GM21717 (cell line): ENCODE measurements around the gene TRIM24.
"Not testable (repeated sequence)": the region's sequence is repeated elsewhere in the genome, so short reads cannot be mapped to it uniquely, and the experiment has no call there.

Experiments used
- ATAC-seq: cut with Tn5 transposase; IDR thresholded peaks from one replicate; pipeline ENCODE4 v1.9.1; 2021; ENCODE audit warnings: mild to moderate bottlenecking, moderate library complexity; ENCODE audit not compliant: unreplicated experiment

TRIM24 gene

GRCh38 chr7:138460176-138460648 is at the start of gene TRIM24:
Gene TRIM24, plus strand, starts transcription at chr7:138460259. Its CDS starts 290 bp downstream, at chr7:138460549.
- peak; percentile 85 for ATAC-seq

- ATAC-seq: not testable (repeated sequence)
Observed at GRCh38 chr7:138412077-138412476, 48.0 kb upstream of the TRIM24 start.

GRCh38 chr7:138412921-138413320 is 47.1 kb upstream of the TRIM24 start:
- ATAC-seq: not testable (repeated sequence)

GRCh38 chr7:138417078-138417700 is 42.9 kb upstream of the TRIM24 start:
- ATAC-seq: no peak

GRCh38 chr7:138417764-138418163 is 42.3 kb upstream of the TRIM24 start:
- no peak for ATAC-seq

- ATAC-seq: not testable (repeated sequence)
Observed at GRCh38 chr7:138418403-138418802, 41.7 kb upstream of the TRIM24 start.

- no peak for ATAC-seq
Observed at GRCh38 chr7:138425026-138425425, 35.0 kb upstream of the TRIM24 start.

- no peak for ATAC-seq
Observed at GRCh38 chr7:138429577-138430250, 30.3 kb upstream of the TRIM24 start.

GRCh38 chr7:138431517-138431916 is 28.5 kb upstream of the TRIM24 start:
- ATAC-seq: no peak

GRCh38 chr7:138433583-138434443 is 26.2 kb upstream of the TRIM24 start:
- ATAC-seq: no peak

- no peak for ATAC-seq
Observed at GRCh38 chr7:138434597-138435019, 25.5 kb upstream of the TRIM24 start.

- ATAC-seq: no peak
Observed at GRCh38 chr7:138435231-138435919, 24.7 kb upstream of the TRIM24 start.

- no peak for ATAC-seq
Observed at GRCh38 chr7:138436388-138436787, 23.7 kb upstream of the TRIM24 start.

GRCh38 chr7:138440460-138440859 is 19.6 kb upstream of the TRIM24 start:
- ATAC-seq: no peak

GRCh38 chr7:138442822-138443221 is 17.2 kb upstream of the TRIM24 start:
- no peak for ATAC-seq

- no peak for ATAC-seq
Observed at GRCh38 chr7:138449580-138449979, 10.5 kb upstream of the TRIM24 start.

- no peak for ATAC-seq
Observed at GRCh38 chr7:138455609-138456008, 4.5 kb upstream of the TRIM24 start.

GRCh38 chr7:138456220-138456619 is 3.8 kb upstream of the TRIM24 start:
- ATAC-seq: no peak

GRCh38 chr7:138458576-138459412 is 1.3 kb upstream of the TRIM24 start:
- ATAC-seq: no peak
